Stimulated activated CD4-positive, alpha-beta T cell treated with anti-CD3 and anti-CD28 coated beads, Interleukin-4, amount 100 ng/mL, for 1 hour (primary cell): Measurements from ENCODE around the gene TSPO.
"Not testable (repeated sequence)": the region's sequence is repeated elsewhere in the genome, so short reads cannot be mapped to it uniquely, and the experiment has no call there.

Experiments used
- DNase-seq: peaks from one replicate; pipeline ENCODE4 v3.0.0-alpha.2; 2020

The TSPO gene

DNA sequence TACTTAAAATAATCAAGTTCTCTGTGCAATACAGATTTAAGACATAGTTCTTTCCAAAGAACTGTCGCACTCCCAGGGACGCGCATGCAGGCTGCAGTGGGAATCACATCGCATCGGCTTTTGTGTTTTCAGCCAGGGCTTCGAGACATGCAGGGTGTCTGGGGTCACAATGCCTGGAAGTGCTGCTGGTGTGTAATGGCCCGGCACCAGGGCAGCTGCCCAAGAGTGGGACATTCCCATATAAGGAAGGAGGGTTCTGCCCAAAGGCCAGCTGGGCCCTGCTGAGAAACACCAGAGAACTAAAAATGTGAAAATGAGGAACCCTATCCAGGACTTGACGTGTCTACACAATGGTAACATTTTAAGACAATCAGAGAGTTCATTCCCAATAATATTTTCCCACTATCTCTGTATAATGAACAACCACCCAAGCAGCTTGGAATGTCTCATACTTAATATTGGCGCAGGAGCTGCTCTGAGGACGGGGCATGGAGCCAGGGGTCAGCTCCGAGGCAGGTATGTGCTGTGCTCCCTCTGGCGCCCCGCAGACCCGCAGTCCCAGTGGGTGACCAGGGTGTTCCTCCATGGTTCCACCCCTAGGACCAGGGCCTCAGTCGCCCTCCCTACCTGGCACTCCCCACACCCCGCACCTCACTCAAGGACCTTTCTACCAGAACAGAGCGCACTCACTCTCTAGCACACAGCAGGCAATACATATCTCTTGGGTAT lies 19.4 kb upstream of the TSPO start:
- no peak for DNase-seq

GRCh38 chr22:43133401-43133800 lies 18.0 kb upstream of the TSPO start:
- DNase-seq, result no peak

DNA sequence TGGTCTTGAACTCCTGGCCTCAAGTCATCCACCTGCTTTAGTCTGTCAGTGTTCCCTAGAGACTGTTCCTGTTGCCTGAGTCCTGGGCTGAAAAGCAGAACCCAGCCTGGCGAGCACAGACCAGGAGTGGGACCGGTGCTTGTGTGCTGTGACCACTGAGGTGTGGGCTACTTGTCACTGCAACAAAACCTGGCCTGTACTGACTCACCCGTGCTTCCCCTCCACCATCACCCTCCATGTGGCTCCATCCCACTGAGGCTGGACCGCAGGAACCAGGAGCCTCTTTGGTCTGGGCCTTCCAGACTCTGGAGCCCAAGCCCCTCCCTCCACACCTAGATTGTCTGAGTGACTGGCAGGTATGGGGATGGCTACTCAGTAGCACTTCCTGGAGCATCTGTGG lies 16.8 kb upstream of the TSPO start:
- no peak for DNase-seq

DNA sequence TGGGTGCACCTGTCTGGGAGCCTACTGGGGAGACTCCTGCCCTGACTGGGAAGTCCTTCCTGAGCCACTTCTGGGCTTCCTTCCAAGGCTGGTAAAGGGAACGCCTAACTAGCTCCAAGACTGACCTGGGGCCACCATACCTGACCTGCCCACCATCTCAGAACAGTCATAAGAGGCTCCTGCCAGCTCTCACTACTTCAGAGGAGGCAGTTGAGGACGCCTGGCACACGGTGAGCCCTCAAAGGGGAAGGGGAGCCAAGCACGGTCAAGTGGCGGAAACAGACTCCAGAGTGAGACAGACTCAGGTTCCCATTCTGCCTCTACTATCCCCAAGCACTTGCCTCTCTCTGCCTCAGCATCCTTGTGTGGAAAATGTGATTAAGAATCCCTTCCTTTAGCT lies 15.8 kb upstream of the TSPO start:
- no peak for DNase-seq

- DNase-seq, result peak; percentile 41
Observed at GRCh38 chr22:43136255-43136654, 15.1 kb upstream of the TSPO start.

DNA sequence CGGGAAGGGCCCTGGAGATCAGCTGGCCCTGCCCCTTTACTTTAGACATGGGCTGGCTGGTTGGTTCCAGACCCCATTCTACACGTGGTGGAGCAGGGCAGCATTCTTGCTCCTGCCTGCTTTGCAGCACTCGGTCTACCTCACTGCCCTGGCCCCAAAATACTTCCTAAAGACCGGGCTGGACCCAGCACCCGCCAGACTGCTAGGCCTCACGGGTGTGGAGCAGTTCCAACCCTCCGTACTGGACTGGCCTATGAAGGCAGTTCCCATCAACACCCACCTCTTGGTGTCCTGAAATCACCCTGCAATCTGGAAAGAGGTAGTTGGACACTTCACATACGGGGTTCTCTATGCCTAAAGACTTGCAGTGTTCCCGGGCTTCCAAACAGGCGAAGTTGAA lies 14.6 kb upstream of the TSPO start:
- DNase-seq, result no peak

- DNase-seq, result peak; percentile 82
Observed at GRCh38 chr22:43142880-43143562, 8.3 kb upstream of the TSPO start, which contains the start of gene MCAT. Gene MCAT (minus strand): TSS chr22:43143398. CDS start chr22:43143348, 50 bp downstream.

DNA sequence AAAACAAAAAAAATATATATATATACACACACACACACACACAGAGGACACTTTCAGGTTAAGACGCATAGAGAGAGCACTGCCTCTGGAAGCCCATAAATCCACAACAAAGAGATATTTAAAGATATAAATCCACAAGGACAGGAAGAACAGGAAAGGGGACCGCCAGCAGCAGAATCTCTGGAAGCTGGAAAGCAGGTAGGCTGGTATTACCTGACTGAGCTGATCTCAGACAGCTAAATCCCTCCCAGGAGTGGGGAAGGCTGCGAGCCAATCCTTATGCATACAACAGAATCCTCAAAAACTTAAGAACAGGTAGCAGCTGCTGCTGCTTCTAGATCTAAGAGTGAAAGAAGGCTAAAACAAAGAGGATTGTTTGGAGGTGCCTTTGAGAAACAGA lies 6.4 kb upstream of the TSPO start:
- DNase-seq, result no peak

DNA sequence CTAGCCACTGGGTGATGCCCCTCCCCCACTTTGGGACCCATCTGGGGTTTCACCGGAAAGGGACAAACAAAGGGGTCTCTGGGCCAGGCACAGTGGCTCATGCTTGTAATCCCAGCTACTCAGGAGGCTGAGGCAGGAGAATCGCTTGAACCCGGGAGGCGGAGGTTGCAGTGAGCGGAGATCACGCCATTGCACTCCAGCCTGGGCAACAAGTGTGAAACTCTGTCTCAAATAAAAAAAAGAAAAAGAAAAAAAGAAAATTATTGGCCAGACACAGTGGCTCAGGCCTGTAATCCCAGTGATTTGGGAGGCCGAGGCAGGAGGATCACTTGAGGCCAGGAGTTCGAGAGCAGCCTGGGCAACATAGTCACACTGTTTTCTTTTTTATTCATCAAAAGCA lies 6.0 kb upstream of the TSPO start:
- DNase-seq, result not testable (repeated sequence)

DNA sequence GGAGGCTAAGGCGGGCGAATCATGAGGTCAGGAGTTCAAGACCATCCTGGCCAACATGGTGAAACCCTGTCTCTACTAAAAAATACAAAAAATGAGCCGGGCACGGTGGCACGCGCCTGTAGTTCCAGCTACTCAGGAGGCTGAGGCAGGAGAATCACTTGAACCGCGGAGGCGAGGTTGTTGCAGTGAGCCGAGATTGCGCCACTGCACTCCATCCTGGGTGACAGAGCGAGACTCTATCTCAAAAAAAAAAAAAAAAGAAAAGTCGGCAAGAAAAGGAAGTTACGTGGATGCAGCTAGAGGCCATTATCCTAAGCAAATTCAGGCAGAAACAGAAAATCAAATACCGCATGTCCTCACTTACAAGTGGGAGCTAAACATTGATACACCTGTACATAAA lies 5.0 kb upstream of the TSPO start:
- not testable (repeated sequence) for DNase-seq

GRCh38 chr22:43147821-43148220 lies 3.5 kb upstream of the TSPO start:
- no peak for DNase-seq

DNA sequence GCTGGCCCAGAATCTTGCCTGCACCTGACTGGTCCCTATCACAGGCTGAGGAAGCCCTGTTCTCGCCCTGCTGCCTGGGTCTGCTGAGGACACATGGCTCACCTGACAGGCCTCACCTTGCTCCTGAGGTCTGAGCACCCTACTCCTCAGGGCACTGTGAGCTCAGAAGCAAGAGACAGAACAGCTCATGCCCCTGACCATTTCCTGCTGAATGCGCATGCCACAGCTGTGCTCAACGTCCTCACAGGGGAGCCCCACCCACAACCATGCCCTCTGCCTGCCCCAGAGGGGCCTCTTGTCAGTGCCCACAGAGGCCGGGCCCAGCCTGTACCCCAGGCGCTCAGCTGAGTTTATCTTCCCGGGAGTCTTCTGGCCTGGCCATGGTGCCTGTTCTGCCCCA lies 2.8 kb upstream of the TSPO start:
- no peak for DNase-seq

DNA sequence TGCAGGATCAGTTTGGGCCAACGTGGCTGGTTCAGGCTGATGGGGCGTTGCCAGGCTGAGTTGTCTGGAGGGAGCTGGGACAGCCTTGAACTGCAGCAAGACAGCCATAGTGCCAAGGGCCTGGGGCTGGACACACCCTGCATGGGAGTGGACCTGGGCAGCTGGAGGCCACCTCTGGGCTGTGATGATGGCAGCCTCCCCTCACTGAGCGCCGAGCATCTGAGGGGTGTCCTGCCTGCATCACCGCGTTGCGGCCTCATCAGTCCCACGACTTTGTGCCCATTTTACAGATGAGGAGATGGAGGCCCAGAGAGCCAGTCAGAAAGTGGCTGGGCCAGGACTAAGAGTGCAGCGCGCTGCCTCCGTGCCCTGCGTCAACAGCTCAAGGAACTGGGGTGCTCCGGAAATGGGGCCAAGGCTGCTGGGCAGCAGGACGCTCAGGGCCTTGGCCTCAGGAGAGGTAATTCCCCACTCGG lies 590 bp upstream of the TSPO start:
- DNase-seq, result no peak

DNA sequence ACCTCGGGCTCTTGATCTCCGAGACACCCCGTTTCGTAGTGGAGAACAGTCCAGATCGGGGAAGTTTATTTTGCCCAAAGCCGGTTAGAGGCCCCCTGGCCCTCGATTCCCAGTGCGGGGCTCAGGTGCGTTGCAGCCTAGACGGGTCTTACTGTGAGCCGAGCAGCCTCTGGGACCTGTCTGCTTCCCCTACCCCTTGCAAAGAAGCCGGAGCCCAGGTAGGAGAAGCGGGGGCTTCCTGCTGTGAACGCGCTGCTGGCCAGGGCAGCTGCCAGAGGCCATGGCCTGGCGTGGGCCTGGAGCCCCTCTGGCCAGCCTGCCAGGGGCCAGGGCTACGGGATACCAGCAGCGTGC lies 621 bp downstream of the TSPO start:
- peak; percentile 13 for DNase-seq

- DNase-seq, result peak; percentile 61
Observed at GRCh38 chr22:43152357-43153071, 1.2 kb downstream of the TSPO start.

- no peak for DNase-seq
Observed at GRCh38 chr22:43153899-43154298, 2.5 kb downstream of the TSPO start.

- no peak for DNase-seq
Observed at GRCh38 chr22:43154887-43155536, 3.7 kb downstream of the TSPO start.

DNA sequence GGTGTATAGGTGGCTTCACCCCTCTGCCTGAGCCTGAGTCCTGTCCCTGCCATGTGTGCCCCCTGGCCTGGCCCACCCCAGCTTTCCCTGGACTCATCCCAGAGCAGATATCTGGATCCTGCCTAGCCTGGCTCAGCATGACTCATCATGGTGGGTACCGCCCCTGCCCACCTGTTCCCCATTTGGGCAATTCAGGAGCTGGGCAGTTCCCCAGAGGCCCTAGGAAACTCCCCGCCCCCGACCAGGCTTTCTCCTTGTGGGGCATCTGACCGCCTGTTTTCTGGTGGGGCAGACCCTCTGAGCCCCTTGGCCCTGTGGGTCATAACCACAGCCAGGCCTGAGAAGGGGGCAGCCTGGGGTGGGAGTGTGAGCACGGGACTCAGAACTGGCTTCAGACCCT lies 4.4 kb downstream of the TSPO start:
- DNase-seq, result no peak

DNA sequence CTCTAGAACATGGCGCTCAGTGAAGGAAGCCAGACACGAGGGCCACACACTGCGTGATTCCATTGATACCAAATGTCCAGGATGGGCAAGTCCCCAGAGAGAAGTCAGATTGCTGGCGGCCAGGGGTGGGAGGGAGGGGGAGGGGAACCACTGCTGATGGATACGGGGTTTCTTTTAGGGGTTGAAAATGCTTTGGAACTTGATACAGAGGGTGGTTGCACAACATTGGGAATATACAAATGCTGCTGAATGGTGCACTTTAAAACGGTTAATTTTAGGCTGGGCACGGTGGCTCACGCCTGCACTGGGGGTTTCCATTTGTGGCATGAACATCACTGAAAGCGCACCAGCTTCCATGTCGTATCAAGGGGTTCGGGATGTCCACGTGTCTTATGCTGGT lies 5.1 kb downstream of the TSPO start:
- DNase-seq, result no peak

- no peak for DNase-seq
Observed at GRCh38 chr22:43157874-43158546, 6.7 kb downstream of the TSPO start.

DNA sequence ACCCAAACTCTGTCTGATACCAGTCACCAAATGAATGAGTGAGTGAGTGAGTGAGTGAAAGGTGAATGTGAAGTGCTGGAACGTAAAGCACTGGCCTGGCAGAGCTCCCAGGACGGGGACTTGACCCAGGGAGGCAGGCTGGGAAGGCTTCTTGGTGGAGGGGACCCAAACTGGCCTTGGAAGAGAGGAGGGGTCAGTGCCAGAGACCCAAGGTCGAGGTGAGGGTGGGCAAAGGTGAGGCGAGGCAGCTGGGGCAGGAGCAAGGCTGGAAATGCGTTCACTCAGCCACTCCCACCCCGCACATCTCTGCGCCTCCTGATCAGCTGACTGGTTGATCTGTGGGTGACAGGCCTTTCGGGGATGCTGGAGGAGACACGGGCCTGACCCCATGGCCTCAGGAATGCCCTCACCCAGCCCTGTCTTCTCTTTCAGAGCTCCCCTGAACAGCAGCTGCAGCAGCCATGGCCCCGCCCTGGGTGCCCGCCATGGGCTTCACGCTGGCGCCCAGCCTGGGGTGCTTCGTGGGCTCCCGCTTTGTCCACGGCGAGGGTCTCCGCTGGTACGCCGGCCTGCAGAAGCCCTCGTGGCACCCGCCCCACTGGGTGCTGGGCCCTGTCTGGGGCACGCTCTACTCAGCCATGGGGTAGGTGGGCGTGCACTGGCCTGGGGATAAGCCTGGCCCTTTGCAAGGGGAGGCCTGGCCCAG lies 7.6 kb downstream of the TSPO start:
- no peak for DNase-seq
